ENCODE measurements around the gene C16orf96.

DNA sequence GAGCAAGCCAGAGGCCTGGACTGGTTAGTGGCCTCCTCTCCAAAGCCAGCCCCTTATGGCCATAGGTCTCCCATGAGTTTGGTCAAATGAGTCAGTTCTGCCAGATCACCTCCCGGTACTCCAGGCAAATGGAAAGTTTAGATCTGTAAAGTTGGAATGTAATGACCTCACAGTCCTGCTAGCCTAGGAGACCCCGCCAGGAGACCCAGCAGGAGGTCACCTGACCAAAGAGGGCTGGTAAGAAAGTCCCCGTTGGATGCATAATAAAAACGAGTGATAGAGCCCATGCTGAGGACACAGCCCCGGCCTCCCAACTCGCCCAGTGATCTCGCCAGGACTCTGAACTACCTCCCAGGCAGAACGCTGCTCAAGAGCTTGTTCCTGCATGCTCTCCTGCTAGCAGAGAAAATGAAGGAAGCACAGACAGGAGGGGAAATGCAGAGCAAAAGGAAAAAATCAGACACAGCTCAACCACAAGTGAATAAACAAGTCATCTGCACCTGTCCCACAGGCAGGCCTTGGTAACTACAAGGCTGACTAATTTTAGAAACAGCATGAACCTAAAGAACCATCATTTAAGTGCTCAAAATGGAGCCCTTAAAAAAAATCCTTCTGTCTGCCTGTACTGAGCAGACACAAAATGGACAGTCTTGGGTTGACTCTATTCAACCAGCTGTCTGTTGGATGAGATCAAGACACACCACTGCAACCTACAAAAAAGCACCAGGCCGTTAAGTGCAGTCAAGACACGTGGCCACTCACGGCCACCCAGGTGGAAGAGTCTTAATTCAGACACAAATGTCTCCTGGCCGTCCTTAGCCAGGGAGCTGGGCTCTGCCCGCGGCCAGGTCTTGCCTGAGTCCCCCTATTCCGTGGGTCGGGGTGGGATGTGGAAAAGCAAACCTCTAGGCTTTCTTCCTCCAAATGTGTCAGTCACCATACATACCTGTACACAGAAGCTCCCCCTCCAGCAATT is 26.8 kb upstream of the C16orf96 start:
- TF ChIP-seq EP300 (IDR thresholded peaks at IDR 0.05; ENCODE audit: borderline replicate concordance) (no peak), REST (IDR thresholded peaks at IDR 0.05; ENCODE audit: low read depth) (no peak), YY1 (IDR thresholded peaks at IDR 0.05; ENCODE audit: low read depth) (no peak), CEBPB (IDR thresholded peaks at IDR 0.05) (no peak), RAD21 (IDR thresholded peaks at IDR 0.05; ENCODE audit: low read depth) (no peak), CREB1 (IDR thresholded peaks at IDR 0.05; ENCODE audit: low read depth) (no peak), TCF12 (IDR thresholded peaks at IDR 0.05; ENCODE audit: low read depth) (no peak), TAF1 (IDR thresholded peaks at IDR 0.05; ENCODE audit: low read depth) (no peak), NFIC (IDR thresholded peaks at IDR 0.05) (0 out of 2 replicates have a peak, but pooled peaks have one; percentile 16), FOXM1 (IDR thresholded peaks at IDR 0.05; ENCODE audit: borderline replicate concordance, low read depth) (no peak), TEAD4 (IDR thresholded peaks at IDR 0.05) (no peak), MAX (IDR thresholded peaks at IDR 0.05) (no peak)
